CD8-positive, alpha-beta memory T cell (primary cell): ENCODE measurements around the gene LRBA. TPM values are rescaled to one million over a fixed set of nuclear protein-coding genes. Genes with fewer than 3 reads are reported as not detected.
"Not testable (repeated sequence)": the region's sequence is repeated elsewhere in the genome, so short reads cannot be mapped to it uniquely, and the experiment has no call there.

Experiments used
- CTCF ChIA-PET: fragments of 350-600 bp; sonication (Branson Sonifier 250); formaldehyde crosslinking; loops from one replicate; lab custom pipeline; 2021; ENCODE audit warnings: antibody characterized with exemption; lab: Charles Lee
- POLR2A ChIA-PET: fragments of 350-600 bp; sonication (Branson Sonifier 250); formaldehyde crosslinking; loops from one replicate; lab custom pipeline; 2021; ENCODE audit warnings: antibody characterized with exemption; lab: Charles Lee
- DNase-seq, 5 donors: peaks; one replicate each; pipeline versions ENCODE4 v3.0.0 to v3.0.0-alpha.2; 2020 to 2022; ENCODE audit warnings: mixed read lengths in 1 of 5
- H3K27ac ChIP-seq: one replicate; pipeline ENCODE4 v1.7.0; 2013; ENCODE audit warnings: low read depth, mild to moderate bottlenecking, low read length, moderate library complexity
- H3K27me3 ChIP-seq: 2 replicates; pipeline ENCODE4 v1.7.0; 2013; ENCODE audit warnings: low read length, mild to moderate bottlenecking; ENCODE audit not compliant: insufficient read depth, poor library complexity, severe bottlenecking
- H3K36me3 ChIP-seq: 2 replicates; pipeline ENCODE4 v1.7.0; 2013; ENCODE audit warnings: mild to moderate bottlenecking, low read length, moderate library complexity; ENCODE audit not compliant: insufficient read depth
- H3K4me1 ChIP-seq: 2 replicates; pipeline ENCODE4 v1.7.0; 2013; ENCODE audit warnings: mild to moderate bottlenecking, low read length, moderate library complexity; ENCODE audit not compliant: insufficient read depth
- H3K4me3 ChIP-seq: 2 replicates; pipeline ENCODE4 v1.7.0; 2013; ENCODE audit warnings: mild to moderate bottlenecking, low read length
- H3K9me3 ChIP-seq: 2 replicates; pipeline ENCODE4 v1.7.0; 2013; ENCODE audit warnings: mild to moderate bottlenecking, low read length
- H3K27ac Mint-ChIP-seq, 8 donors: one replicate each; pipeline ENCODE4 v1.8.0; 2020 to 2021; ENCODE audit warnings: mixed read lengths in 8 of 8, mild to moderate bottlenecking in 6 of 8, inconsistent platforms in 3 of 8, moderate library complexity in 3 of 8
- H3K27me3 Mint-ChIP-seq, 2 donors: one replicate each; pipeline ENCODE4 v1.8.0; 2020 to 2021; ENCODE audit warnings: mixed read lengths in 2 of 2, mild to moderate bottlenecking in 1 of 2, moderate library complexity in 1 of 2
- H3K36me3 Mint-ChIP-seq, 3 donors: one replicate each; pipeline ENCODE4 v1.8.0; 2020 to 2021; ENCODE audit warnings: mixed read lengths in 3 of 3, inconsistent platforms in 1 of 3, mild to moderate bottlenecking in 1 of 3
- H3K4me1 Mint-ChIP-seq, 3 donors: one replicate each; pipeline ENCODE4 v1.8.0; 2020 to 2021; ENCODE audit warnings: mixed read lengths in 3 of 3, inconsistent platforms in 1 of 3, mild to moderate bottlenecking in 1 of 3
- H3K4me3 Mint-ChIP-seq, 7 donors: one replicate each; pipeline ENCODE4 v1.8.0; 2020 to 2021; ENCODE audit warnings: mixed read lengths in 7 of 7, mild to moderate bottlenecking in 6 of 7, moderate library complexity in 4 of 7, inconsistent platforms in 2 of 7
- H3K9me3 Mint-ChIP-seq, 5 donors: one replicate each; pipeline ENCODE4 v1.8.0; 2020 to 2022; ENCODE audit warnings: mixed read lengths in 5 of 5, mild to moderate bottlenecking in 3 of 5, moderate library complexity in 2 of 5, inconsistent platforms in 1 of 5
- polyA plus RNA-seq: library from polyadenylated mRNA; unstranded; fragments of 300-500 nt; fragmentation: Illumina TruSeq; gene quantifications from one replicate; pipeline ENCODE4 v1.2.3, GENCODE V29; 2021
- total RNA-seq, 2 experiments: library from RNA; stranded (reverse); gene quantifications; one replicate each; pipeline ENCODE4 v1.2.3, GENCODE V29; 2021

Gene LRBA
- total and polyA plus RNA-seq, 3 experiments from 2014 or later = 25.9 to 61.9 (median 56.4) TPM

- ChIA-PET CTCF (no interaction called here), POLR2A (no interaction called here)
- H3K9me3 Mint-ChIP-seq = no peaks in the 10 kb centered on the region
- peaks cover 0 to 6% (median 5%) of the 10 kb centered on the region in 3 donors for H3K4me1 Mint-ChIP-seq
- H3K27me3 ChIP-seq = no peaks in the 10 kb centered on the region
- no peak overlapping the region for H3K4me3 ChIP-seq
- H3K36me3 Mint-ChIP-seq = peaks cover 4 to 8% (median 6%) of the 10 kb centered on the region in 3 donors
- H3K27ac ChIP-seq = no peak overlapping the region
- H3K4me3 Mint-ChIP-seq = no peak overlapping the region
- no peaks in the 10 kb centered on the region for H3K36me3 ChIP-seq
- no peak for DNase-seq
- no peaks in the 10 kb centered on the region for H3K27me3 Mint-ChIP-seq
- H3K27ac Mint-ChIP-seq = no peak overlapping the region
- no peaks in the 10 kb centered on the region for H3K4me1 ChIP-seq
- H3K9me3 ChIP-seq = no peaks in the 10 kb centered on the region
Observed at GRCh38 chr4:150547154-150547838, 467.8 kb downstream of the LRBA start.

GRCh38 chr4:150546286-150546685 lies 468.8 kb downstream of the LRBA start:
- CTCF ChIA-PET = no interaction called here
- H3K4me1 Mint-ChIP-seq = peaks cover 0 to 2% (median 0%) of the 10 kb centered on the region in 3 donors
- Histone ChIP-seq H3K4me3 (no peak overlapping the region), H3K27ac (no peak overlapping the region), H3K36me3 (no peaks in the 10 kb centered on the region), H3K9me3 (no peaks in the 10 kb centered on the region), H3K4me1 (no peaks in the 10 kb centered on the region), H3K27me3 (no peaks in the 10 kb centered on the region)
- H3K4me3 Mint-ChIP-seq = no peak overlapping the region
- no peak for DNase-seq
- POLR2A ChIA-PET = no interaction called here
- no peaks in the 10 kb centered on the region for H3K36me3 Mint-ChIP-seq
- no peak overlapping the region for H3K27ac Mint-ChIP-seq
- no peaks in the 10 kb centered on the region for H3K27me3 Mint-ChIP-seq
- no peaks in the 10 kb centered on the region for H3K9me3 Mint-ChIP-seq

- no peak overlapping the region for H3K4me3 Mint-ChIP-seq
- H3K27me3 Mint-ChIP-seq = no peaks in the 10 kb centered on the region
- Histone ChIP-seq H3K4me3 (no peak overlapping the region), H3K27me3 (no peaks in the 10 kb centered on the region), H3K36me3 (no peaks in the 10 kb centered on the region), H3K9me3 (no peaks in the 10 kb centered on the region), H3K27ac (no peak overlapping the region), H3K4me1 (no peaks in the 10 kb centered on the region)
- ChIA-PET CTCF (no interaction called here), POLR2A (no interaction called here)
- DNase-seq = no peak
- no peaks in the 10 kb centered on the region for H3K9me3 Mint-ChIP-seq
- H3K27ac Mint-ChIP-seq = peak overlapping the region in 1 of 8 donors; percentile 2
- H3K4me1 Mint-ChIP-seq = peaks cover 0 to 4% (median 4%) of the 10 kb centered on the region in 3 donors
- peaks cover 0 to 4% (median 3%) of the 10 kb centered on the region in 3 donors for H3K36me3 Mint-ChIP-seq
Observed at GRCh38 chr4:150543042-150543441, 472.0 kb downstream of the LRBA start.

GRCh38 chr4:150541681-150542080 lies 473.4 kb downstream of the LRBA start:
- Histone ChIP-seq H3K9me3 (no peaks in the 10 kb centered on the region), H3K4me3 (no peak overlapping the region), H3K36me3 (no peaks in the 10 kb centered on the region), H3K4me1 (no peaks in the 10 kb centered on the region), H3K27me3 (no peaks in the 10 kb centered on the region), H3K27ac (peak overlapping the region; percentile 22)
- no peak for DNase-seq
- H3K9me3 Mint-ChIP-seq = no peaks in the 10 kb centered on the region
- H3K27me3 Mint-ChIP-seq = no peaks in the 10 kb centered on the region
- peaks cover 4 to 5% (median 5%) of the 10 kb centered on the region in 3 donors for H3K36me3 Mint-ChIP-seq
- peaks cover 0 to 12% (median 8%) of the 10 kb centered on the region in 3 donors for H3K4me1 Mint-ChIP-seq
- no peak overlapping the region for H3K4me3 Mint-ChIP-seq
- H3K27ac Mint-ChIP-seq = no peak overlapping the region
- ChIA-PET POLR2A (no interaction called here), CTCF (no interaction called here)

GRCh38 chr4:150540959-150541360 lies 474.1 kb downstream of the LRBA start:
- H3K4me3 Mint-ChIP-seq = no peak overlapping the region
- H3K9me3 Mint-ChIP-seq = no peaks in the 10 kb centered on the region
- H3K4me1 Mint-ChIP-seq = peaks cover 0 to 12% (median 8%) of the 10 kb centered on the region in 3 donors
- ChIA-PET CTCF (interaction anchor here (1.0 kb wide), 1 partner anchor 9 kb away, joined by 3 read pairs; no protein-coding TSS in a partner anchor), POLR2A (no interaction called here)
- no peaks in the 10 kb centered on the region for H3K27me3 Mint-ChIP-seq
- DNase-seq = no peak
- peaks cover 4 to 5% (median 5%) of the 10 kb centered on the region in 3 donors for H3K36me3 Mint-ChIP-seq
- no peak overlapping the region for H3K27ac Mint-ChIP-seq
- H3K4me1 ChIP-seq = no peaks in the 10 kb centered on the region
- no peak overlapping the region for H3K4me3 ChIP-seq
- no peaks in the 10 kb centered on the region for H3K27me3 ChIP-seq
- H3K9me3 ChIP-seq = no peaks in the 10 kb centered on the region
- no peaks in the 10 kb centered on the region for H3K36me3 ChIP-seq
- peak overlapping the region; percentile 22 for H3K27ac ChIP-seq

GRCh38 chr4:150540536-150540935 lies 474.5 kb downstream of the LRBA start:
- H3K4me3 Mint-ChIP-seq = no peak overlapping the region
- H3K4me1 Mint-ChIP-seq = peaks cover 0 to 12% (median 8%) of the 10 kb centered on the region in 3 donors
- H3K36me3 Mint-ChIP-seq = peaks cover 4 to 5% (median 5%) of the 10 kb centered on the region in 3 donors
- no peak overlapping the region for H3K27ac Mint-ChIP-seq
- Histone ChIP-seq H3K4me3 (no peak overlapping the region), H3K4me1 (no peaks in the 10 kb centered on the region), H3K9me3 (no peaks in the 10 kb centered on the region), H3K27me3 (no peaks in the 10 kb centered on the region), H3K36me3 (no peaks in the 10 kb centered on the region), H3K27ac (peak overlapping the region; percentile 22)
- ChIA-PET POLR2A (no interaction called here), CTCF (interaction anchor here (1.0 kb wide), 1 partner anchor 9 kb away, joined by 3 read pairs; no protein-coding TSS in a partner anchor)
- no peak for DNase-seq
- no peaks in the 10 kb centered on the region for H3K9me3 Mint-ChIP-seq
- no peaks in the 10 kb centered on the region for H3K27me3 Mint-ChIP-seq

GRCh38 chr4:150537911-150538310 lies 477.2 kb downstream of the LRBA start:
- Mint-ChIP-seq H3K4me1 (peaks cover 0 to 12% (median 5%) of the 10 kb centered on the region in 3 donors), H3K27ac (peak overlapping the region in 1 of 8 donors; percentile 33)
- CTCF ChIA-PET, H3K4me3 Mint-ChIP-seq, H3K36me3 ChIP-seq, H3K27me3 Mint-ChIP-seq, H3K36me3 Mint-ChIP-seq, H3K27me3 ChIP-seq, H3K27ac ChIP-seq, H3K9me3 Mint-ChIP-seq, H3K4me3 ChIP-seq, H3K9me3 ChIP-seq, DNase-seq, POLR2A ChIA-PET, H3K4me1 ChIP-seq: not testable (repeated sequence)

- no peak overlapping the region for H3K4me3 ChIP-seq
- no peaks in the 10 kb centered on the region for H3K9me3 Mint-ChIP-seq
- H3K36me3 ChIP-seq = no peaks in the 10 kb centered on the region
- POLR2A ChIA-PET = interaction anchor here (0.6 kb wide), 1 partner anchor 24 kb away, joined by 3 read pairs; no protein-coding TSS in a partner anchor
- no peak for DNase-seq
- no peak overlapping the region for H3K27ac Mint-ChIP-seq
- H3K9me3 ChIP-seq = no peaks in the 10 kb centered on the region
- H3K27me3 ChIP-seq = no peaks in the 10 kb centered on the region
- H3K27ac ChIP-seq = no peak overlapping the region
- CTCF ChIA-PET = no interaction called here
- no peaks in the 10 kb centered on the region for H3K4me1 ChIP-seq
- no peaks in the 10 kb centered on the region for H3K27me3 Mint-ChIP-seq
- no peak overlapping the region for H3K4me3 Mint-ChIP-seq
- H3K4me1 Mint-ChIP-seq = peaks cover 4 to 12% (median 5%) of the 10 kb centered on the region in 3 donors
- H3K36me3 Mint-ChIP-seq = peaks cover 4 to 9% (median 4%) of the 10 kb centered on the region in 3 donors
Observed at GRCh38 chr4:150534818-150535217, 480.3 kb downstream of the LRBA start.
